Right lobe of liver (tissue), 4 donors: ENCODE data around the gene RAP1GAP.

Source experiments
- CTCF ChIP-seq, 4 donors: fragments of 200-600 bp in 3 of 4; fragments of 450-650 bp in 1 of 4; IDR thresholded peaks; one replicate each; pipeline versions ENCODE4 v1.5.1 to v1.8.0; 2016 to 2022; ENCODE audit warnings: antibody characterized with exemption in 4 of 4, mild to moderate bottlenecking in 2 of 4
- POLR2A ChIP-seq: fragments of 450-650 bp; IDR thresholded peaks from one replicate; pipeline ENCODE4 v1.6.1; 2017; ENCODE audit warnings: antibody characterized with exemption, mild to moderate bottlenecking
- donor health status: DM: no; HTN: no; CAD: no.
- donor health status: DM: no; HTN: no; CAD: no.
- donor health status: DM: no; HTN: yes; CAD: no.

GRCh38 chr1:21608798-21609197 lies 60.4 kb downstream of the RAP1GAP start:
- no peak for TF ChIP-seq CTCF (IDR thresholded peaks at IDR 0.05)
- TF ChIP-seq POLR2A: no peak
